Activated CD8-positive, alpha-beta memory T cell treated with anti-CD3 and anti-CD28 coated beads, Interleukin-2, amount 50 U/mL, for 1 hour (primary cell): Measurements from ENCODE around the gene RBBP7.
"Not testable (repeated sequence)": the region's sequence is repeated elsewhere in the genome, so short reads cannot be mapped to it uniquely, and the experiment has no call there.

Experiments used
- DNase-seq: peaks from one replicate; pipeline ENCODE4 v3.0.0-alpha.2; 2020; ENCODE audit errors: extremely low read depth

Gene RBBP7

GRCh38 chrX:16867947-16868346 is 2.2 kb downstream of the RBBP7 start:
- DNase-seq: no peak

- DNase-seq: no peak
Measured at GRCh38 chrX:16862829-16863228, 7.3 kb downstream of the RBBP7 start.

- no peak for DNase-seq
Measured at GRCh38 chrX:16856744-16857143, 13.4 kb downstream of the RBBP7 start.

GRCh38 chrX:16856076-16856404 is 14.1 kb downstream of the RBBP7 start:
- not testable (repeated sequence) for DNase-seq

GRCh38 chrX:16855363-16856075 is 14.6 kb downstream of the RBBP7 start:
- DNase-seq: no peak

GRCh38 chrX:16853537-16853936 is 16.6 kb downstream of the RBBP7 start:
- DNase-seq: no peak

- no peak for DNase-seq
Measured at GRCh38 chrX:16852617-16853179, 17.5 kb downstream of the RBBP7 start.

GRCh38 chrX:16851827-16852226 is 18.3 kb downstream of the RBBP7 start:
- DNase-seq: no peak

- DNase-seq: no peak
Measured at GRCh38 chrX:16851421-16851820, 18.7 kb downstream of the RBBP7 start.

- no peak for DNase-seq
Measured at GRCh38 chrX:16848541-16848940, 21.6 kb downstream of the RBBP7 start.

GRCh38 chrX:16845686-16846085 is 24.5 kb downstream of the RBBP7 start:
- no peak for DNase-seq

GRCh38 chrX:16843208-16843909 is 26.8 kb downstream of the RBBP7 start:
- DNase-seq: no peak

GRCh38 chrX:16842684-16843083 is 27.5 kb downstream of the RBBP7 start:
- no peak for DNase-seq

GRCh38 chrX:16839852-16840460 is 30.2 kb downstream of the RBBP7 start:
- DNase-seq: no peak

GRCh38 chrX:16839219-16839851 is 30.8 kb downstream of the RBBP7 start:
- DNase-seq: no peak

GRCh38 chrX:16838202-16839066 is 31.7 kb downstream of the RBBP7 start:
- DNase-seq: no peak

- DNase-seq: no peak
Measured at GRCh38 chrX:16836371-16836770, 33.8 kb downstream of the RBBP7 start.

GRCh38 chrX:16834806-16835205 is 35.4 kb downstream of the RBBP7 start:
- no peak for DNase-seq

- DNase-seq: no peak
Measured at GRCh38 chrX:16832301-16832700, 37.9 kb downstream of the RBBP7 start.

- no peak for DNase-seq
Measured at GRCh38 chrX:16828124-16828908, 41.8 kb downstream of the RBBP7 start.

- no peak for DNase-seq
Measured at GRCh38 chrX:16827225-16827624, 42.9 kb downstream of the RBBP7 start.
